DMS53 treated with DMSO at 0.1 percent for 48 hours (cell line): ENCODE data around the gene ADAMTS18.

Experiments used
- DNase-seq: peaks from one replicate; lab custom pipeline; 2025; ENCODE audit not compliant: unreplicated experiment; lab: John Stamatoyannopoulos, UW

ADAMTS18 gene

GRCh38 chr16:77399066-77399465 is 35.8 kb downstream of the ADAMTS18 start:
- no peak for DNase-seq

DNA sequence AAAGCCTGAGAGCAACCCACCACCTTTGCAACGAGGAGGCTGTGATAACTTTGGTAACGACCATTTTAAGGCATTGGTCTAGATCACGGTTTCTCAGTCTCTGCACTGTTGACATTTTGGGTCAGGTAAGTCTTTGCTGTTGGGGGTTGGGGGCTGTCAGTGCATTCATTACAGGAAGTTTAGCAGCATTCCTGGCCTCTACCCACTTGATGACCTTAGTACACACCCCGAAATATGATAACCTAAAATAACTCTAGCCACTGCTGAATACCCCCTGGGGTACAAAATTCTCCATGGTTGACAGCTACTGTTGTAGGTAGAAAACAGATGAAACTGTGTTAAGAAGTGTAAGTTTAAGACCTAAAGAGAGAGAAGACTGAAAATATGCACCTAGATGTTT is 36.3 kb downstream of the ADAMTS18 start:
- no peak for DNase-seq

DNA sequence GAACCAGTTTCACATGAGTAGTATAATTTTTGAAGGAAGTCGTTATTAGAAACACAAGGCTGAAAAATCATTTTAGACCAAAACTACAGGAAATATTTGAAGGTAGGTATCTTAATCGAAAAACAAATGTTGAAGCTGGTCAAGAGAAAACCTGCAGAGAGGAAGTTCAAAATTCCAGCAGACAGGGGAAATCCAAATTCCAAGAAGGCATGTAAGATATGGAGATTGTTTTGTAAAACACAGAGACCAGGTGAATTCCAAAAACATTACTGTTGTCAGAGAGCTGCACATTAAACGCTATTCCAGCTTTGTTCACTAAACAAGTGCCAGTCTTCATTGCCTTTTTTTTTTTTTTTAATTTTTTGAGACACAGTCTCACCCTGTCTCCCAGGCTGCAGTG is 38.4 kb downstream of the ADAMTS18 start:
- no peak for DNase-seq

DNA sequence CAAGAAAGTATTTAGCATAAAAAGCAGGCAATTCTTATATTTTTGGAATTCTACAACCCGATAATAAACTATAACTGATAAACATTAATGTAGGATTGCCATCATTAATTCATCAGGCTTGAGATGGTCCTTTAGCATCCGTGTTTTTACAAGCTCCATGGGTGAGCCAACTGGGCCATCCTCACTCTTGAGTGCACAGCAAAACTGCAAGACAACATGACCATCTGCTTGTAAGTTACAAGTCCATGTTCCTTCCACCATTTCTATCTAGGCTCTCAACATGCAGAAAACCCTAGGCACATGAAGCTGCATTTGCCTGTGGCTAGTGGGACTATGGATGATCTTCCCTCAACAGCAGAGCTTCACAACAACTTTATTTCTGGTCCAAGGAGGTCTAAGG is 40.1 kb downstream of the ADAMTS18 start:
- DNase-seq, result no peak

DNA sequence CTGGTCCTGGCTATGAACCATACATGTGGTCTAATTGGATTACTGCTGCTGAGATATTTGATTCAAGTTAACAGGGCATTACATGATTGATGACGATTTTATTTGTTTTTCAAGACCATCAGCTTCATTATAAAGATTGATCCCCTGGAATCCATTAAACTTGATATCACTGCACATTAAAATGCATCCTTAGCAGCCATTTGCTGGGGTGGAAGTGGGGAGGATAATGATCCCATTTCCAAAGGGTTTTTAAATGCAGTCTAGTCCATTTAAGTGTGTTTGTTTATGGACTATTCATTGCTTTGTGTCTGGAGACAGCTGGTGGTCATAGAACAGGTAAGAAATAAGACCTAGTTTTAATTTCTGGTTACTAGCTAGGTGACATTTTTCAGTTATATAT is 40.9 kb downstream of the ADAMTS18 start:
- DNase-seq, result no peak

DNA sequence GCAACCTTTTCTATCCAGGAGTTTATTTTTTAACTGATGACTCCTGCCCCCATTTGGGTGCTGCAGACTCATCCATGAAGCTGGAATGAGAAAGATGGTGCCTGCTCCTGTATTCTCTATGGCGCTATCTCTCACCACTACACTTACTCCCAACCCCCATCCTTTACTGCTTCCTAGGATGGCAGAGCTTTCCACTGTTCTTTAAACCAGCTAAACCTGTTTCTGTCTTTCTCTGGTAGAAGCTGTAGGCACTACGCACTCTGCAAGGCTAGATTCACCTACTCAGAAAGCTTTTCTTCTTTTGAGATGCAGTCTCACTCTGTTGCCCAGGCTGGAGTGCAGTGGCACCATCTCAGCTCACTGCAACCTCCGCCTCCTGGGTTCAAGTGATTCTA is 47.0 kb downstream of the ADAMTS18 start:
- peak; percentile 73 for DNase-seq

- DNase-seq, result no peak
Observed at GRCh38 chr16:77386831-77387814, 47.7 kb downstream of the ADAMTS18 start.

GRCh38 chr16:77385481-77385880 is 49.4 kb downstream of the ADAMTS18 start:
- DNase-seq, result no peak

GRCh38 chr16:77383606-77384187 is 51.1 kb downstream of the ADAMTS18 start:
- no peak for DNase-seq

DNA sequence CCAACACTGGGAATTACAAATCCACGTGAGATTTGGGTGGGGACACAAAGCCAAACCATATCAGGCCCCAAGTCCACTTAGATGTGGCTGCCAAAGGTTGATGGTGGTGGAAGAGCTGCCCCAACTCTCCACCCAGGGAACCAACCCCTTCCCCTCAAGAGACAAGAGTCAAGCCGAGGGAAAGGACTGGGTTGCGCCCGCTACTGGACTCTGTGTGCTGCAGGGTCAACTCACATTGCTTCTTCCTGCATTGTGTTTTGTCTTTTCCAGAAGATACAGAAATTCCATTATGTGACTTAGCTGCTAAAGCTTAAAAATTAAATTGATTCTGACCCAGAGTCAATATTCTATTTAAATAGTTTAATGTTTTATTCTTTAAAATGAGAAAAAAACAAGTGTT is 58.5 kb downstream of the ADAMTS18 start:
- DNase-seq, result no peak

DNA sequence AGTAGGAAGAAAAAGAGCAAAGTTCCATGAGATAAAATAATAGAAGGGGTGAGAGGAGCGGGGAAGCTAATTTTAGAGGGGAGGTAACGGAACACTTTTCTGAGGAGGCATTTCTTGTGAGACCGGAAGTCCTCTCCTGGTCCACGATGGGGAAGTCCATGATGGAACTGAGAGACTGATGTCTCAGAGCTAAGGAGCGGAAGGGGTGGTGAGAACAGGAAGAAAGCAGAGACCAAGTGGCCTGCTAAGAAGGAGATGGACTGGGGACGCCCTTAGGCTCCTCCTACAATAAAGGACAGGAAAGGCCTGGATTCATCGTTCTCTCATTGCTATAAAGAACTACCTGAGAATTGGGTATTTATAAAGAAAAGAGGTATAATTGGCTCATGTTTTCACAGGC is 59.4 kb downstream of the ADAMTS18 start:
- DNase-seq, result no peak

DNA sequence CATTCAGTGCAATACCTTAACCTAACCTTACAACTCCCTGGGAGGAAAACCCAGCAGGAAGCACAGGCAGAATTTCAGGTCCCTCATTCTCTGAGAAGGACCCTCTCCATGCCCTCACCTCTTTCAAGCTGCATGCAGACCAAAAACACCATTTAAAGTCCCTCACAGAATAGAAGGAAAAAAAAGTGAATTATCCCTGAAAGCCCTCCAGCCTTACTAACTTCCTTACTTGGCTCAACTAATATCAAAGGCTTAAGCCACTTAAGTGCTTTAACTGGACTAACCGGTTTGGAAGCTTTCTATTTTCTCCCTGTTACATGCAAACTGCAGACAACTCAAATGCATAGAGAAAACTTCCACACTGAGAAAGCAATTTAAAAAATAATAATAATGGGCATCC is 60.5 kb downstream of the ADAMTS18 start:
- DNase-seq, result peak; percentile 83

GRCh38 chr16:77373726-77374125 is 61.1 kb downstream of the ADAMTS18 start:
- DNase-seq, result peak; percentile 80

GRCh38 chr16:77364770-77365169 is 70.1 kb downstream of the ADAMTS18 start:
- DNase-seq, result no peak

DNA sequence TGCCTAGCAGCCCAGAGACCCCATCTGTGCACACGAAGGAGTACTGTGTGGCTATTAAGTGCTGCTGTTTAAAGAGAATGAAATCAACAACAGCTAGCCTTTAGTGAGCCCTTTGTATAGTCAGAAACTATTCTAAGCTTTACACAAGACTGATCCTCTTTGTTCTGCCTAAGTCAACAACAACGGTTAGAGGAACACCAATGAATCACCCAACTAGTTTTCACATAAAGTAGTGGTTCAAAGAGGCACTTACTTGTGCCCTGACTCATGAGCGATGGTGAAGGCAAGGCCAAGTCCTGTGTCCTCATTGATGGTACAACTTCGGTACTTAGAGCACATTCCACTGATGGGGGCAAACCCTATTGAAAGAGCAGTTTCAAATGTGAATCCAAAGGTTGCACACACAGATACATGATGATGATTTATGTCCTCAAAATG is 75.8 kb downstream of the ADAMTS18 start:
- peak; percentile 86 for DNase-seq

- peak; percentile 23 for DNase-seq
Observed at GRCh38 chr16:77353587-77354263, 81.1 kb downstream of the ADAMTS18 start.

DNA sequence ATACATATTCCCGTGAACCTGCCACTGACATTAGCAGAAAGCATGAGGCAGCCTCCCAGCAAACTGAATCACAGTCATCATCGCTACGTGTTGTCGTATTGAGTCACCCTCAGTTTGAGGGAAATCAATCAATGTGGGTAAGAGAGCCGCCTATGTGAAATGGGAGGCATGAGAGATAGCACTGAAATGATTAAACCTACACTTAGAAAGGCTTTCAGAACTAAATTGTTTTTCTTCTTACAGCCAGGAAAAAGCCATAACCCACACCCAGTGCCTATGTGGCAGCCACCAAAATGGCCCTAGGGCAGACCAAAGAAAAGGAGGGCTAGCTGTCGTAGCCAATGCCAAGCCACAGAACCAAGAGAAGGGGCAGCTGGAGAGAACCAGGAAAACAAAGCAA is 90.5 kb downstream of the ADAMTS18 start:
- DNase-seq, result no peak

- no peak for DNase-seq
Observed at GRCh38 chr16:77336637-77337036, 98.2 kb downstream of the ADAMTS18 start.

- DNase-seq, result no peak
Observed at GRCh38 chr16:77335652-77336234, 99.1 kb downstream of the ADAMTS18 start.

DNA sequence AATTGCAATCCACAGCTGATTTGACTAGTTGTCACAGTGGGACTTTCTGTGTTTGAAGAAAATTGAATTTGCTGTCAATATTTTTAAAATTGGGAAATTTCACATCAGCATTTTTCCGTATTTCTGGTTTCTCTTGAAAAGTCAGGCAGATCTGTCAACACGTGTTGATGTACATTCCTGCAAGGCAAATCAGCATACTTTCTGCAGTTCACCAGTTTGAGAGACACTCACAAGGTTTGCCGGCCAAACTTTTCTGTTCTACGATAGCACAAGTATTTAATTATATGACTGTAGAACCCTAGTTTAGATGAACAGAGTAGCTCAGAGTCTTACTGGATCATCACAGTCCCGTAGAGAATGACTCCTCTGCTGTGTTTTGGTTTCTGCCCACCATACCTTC is 102.0 kb downstream of the ADAMTS18 start:
- DNase-seq, result no peak

DNA sequence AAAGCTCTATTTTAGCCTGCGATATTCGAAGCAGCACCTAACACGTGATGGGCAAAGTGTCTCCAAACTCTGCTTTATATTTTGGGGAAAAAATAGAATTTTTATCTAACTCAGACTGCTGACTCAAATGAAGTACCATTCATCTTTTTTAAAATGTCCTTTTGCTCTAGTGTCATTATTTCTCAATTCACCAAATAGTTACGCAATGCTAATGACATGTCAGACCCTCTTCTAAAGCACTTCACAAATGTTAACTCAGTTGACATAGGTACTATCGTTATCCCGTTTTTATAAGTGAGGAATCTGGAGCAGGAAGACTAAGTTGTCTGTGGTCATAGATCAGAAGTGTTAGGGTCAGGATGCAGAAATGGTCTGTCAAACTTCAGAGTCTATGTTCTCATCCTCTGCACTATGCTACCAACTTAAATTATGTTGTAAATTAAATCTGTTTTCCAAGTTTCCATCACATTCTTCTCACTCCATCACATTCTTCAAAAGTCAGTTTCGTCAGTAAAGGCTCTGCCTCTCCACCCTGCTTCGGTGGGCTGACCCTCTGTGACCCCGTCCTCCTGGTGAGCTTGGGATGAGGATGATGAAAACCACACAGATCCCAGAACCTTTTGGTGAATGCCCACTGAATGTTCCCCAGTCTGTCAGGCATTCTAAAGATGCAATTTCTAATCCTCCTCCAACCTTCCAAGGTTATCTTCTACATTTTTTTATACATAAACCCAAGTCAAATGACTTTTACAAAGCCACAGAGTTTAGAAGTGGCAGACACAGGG is 102.8 kb downstream of the ADAMTS18 start:
- DNase-seq, result no peak
